DMS114 treated with DMSO at 0.1 percent for 48 hours (cell line): ENCODE measurements around the gene DPF3.

Experiments
- DNase-seq: peaks from one replicate; lab custom pipeline; 2025; ENCODE audit not compliant: unreplicated experiment; lab: John Stamatoyannopoulos, UW

The DPF3 gene

DNA sequence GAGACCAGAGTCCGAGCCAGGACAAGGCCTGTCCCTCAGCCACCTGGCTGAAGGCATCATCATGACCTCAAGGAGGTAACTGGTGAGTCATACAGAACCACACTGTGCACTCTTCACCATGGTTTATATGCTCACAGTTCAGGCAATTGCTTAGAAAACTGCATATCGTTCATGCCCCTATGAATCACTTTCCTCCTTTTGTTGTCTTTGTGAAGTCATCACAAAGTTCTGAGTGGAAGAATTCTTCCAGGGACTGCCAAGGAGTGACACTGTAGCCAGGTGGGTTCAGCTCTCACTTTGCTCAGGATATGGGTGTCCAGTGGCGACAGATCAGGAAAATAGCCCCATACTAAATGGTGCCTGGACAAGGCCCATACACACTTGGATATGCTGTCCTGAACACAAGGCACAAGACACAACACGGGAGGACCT, 92.5 kb downstream of the DPF3 start:
- DNase-seq: no peak

DNA sequence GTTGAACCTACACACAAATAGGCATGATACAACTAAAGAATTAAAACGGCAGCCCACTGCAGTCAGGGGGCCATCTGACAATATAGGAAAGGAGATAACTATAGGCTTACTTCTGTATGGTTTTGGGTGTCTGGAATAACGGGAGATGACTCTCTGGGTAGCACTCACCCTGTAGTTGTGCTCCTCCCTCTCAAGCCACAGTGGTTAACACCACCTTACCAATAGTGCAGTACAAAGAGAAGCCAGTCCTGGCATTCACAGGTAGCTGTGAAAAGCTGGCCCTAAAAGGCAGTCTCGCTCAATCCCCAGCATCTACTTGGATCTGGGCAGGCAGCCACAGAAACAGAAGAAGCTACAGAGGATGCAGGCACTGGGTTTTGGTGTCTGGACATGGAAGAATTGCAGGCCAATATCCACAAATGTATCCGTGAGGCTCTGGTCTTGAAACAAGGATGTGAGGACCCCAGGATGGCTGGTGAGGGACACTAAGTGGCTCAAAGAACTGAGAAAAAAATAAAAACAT, 93.0 kb downstream of the DPF3 start:
- DNase-seq: no peak

DNA sequence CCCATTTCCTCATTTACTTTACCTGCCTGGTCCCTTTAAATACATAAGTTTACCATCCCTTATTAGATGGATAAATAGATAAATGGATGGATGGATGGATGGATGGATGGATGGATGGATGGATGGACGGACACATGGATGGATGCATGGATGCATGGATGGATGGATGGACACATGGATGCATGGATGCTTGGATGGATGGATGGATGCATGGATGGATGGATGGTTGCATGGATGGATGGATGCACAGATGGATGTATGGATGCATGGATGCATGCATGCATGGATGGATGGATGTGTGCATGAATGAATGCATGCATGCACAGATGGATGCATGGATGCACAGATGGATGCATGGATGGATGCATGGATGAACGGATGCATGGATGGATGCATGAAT, 93.6 kb downstream of the DPF3 start:
- no peak for DNase-seq

DNA sequence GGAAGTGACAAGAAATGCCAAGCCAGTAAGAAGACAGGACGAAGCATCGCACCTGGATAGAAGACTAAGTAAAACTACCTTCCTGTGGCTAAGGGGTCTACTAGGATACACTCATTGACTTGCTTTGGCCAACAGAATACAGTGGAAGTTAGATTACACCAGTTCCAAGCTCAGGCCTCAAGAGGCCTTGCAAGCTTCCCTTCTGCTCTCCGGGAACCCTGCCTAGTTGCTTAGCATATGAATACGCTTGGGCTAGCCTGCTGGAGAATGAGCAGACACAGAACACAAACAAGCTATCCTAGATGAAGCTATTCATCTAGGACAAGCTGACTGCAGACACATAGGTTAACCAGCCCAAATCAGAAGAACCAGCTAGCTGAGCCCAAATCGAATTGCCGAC, 97.0 kb downstream of the DPF3 start:
- no peak for DNase-seq

DNA sequence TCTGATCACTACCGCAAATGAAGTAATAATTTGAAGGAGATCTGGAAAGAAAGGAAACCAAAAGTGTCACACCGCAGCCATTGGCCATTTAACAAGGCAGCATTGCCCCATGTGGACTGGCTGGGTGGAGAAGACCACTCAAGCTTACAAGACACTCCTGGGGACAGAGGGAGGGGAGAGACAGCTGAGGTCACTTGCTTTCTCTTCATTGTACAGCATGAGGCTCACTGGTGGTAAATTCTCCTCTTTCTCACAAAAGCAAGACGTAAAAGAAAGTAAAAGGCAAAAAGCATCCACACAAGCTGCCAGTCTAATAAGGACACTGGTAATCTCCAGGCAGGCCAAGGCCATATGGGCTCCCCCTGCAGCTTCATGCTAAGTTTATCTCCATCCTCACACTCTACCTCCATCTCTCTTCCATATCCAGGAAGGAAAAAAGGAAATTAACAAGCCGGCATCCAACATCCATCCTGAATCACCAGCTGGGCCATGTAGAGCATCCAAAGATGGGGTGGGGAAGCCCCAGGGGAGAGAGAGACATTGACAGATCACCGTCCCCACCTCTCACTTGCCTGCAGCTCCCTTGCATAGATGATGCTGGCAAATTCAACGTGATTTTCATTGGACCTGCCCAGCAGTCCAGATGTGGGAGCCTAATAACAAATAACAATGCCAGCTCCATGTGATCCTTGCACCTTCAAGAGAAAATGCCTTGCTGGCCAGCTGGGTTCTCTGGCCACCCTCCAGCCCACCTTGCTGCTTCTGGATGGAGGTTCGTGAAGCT, 100.6 kb downstream of the DPF3 start:
- DNase-seq: no peak

DNA sequence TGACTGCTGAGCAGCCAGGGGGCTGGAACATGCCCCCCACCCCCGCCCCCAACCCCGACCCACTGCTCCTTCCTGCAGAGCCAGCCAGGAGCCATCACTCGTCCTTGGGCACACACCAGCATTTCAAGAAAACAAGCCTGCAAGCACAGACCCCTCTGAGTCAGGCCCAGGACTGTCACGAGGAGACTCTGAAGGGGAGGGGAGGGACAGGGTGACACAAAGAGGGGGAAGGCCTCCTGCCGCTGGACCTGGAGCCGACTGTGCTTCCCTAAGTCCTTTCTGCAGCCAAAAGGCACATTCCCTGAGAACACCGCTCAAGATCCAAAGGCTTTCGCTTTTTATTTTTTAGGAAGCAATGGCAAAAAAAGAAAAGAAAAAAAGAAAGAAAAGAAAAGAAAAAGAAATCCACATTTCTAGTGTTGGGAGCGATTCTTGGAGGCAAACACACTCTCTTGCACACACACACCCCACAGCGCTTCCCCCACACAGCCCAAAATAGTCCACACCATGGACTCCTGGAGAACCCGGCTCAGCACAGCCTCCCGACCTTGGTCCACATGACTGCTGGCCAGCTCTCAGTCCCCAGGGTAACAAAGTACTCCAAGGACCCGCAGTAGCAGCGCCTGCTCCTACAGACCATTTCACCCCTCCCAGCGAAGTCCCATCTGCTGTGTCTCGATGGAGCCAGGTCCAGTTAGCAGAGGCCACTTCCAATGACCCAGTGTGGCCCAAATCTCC, 101.7 kb downstream of the DPF3 start:
- no peak for DNase-seq

DNA sequence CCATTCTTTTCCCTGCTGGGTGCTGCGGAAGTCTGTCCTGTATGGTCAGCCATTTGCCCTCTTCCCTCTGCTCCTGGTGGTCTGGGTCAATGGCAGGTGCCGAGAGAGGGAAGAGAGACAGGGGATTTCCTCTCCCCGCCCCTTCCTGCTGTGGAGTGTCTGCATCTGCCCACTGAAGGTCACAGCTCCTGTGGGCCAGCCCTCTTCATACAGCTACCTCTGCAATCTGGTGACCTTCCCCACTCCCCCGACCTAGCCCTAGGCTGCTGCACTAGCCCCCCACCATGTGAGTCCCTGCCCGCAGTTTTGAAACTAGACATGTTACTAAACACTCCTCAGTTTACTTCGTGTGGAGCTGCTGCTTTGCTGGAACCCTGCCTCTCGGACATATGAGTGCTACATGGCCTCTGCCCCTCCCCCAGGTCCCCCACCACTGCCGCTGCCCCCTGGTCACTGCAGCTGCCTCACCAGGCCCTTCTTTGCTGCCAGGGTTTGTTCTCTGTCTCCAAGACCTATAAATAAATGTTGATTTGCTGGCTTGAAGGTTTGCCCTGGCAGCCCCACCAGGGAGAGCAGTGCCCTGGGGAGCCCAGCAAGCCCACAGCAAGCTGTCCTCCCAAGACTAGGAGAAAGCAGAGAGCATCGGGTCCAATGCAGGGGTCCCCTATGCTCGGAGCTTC, 102.9 kb downstream of the DPF3 start:
- DNase-seq: no peak

DNA sequence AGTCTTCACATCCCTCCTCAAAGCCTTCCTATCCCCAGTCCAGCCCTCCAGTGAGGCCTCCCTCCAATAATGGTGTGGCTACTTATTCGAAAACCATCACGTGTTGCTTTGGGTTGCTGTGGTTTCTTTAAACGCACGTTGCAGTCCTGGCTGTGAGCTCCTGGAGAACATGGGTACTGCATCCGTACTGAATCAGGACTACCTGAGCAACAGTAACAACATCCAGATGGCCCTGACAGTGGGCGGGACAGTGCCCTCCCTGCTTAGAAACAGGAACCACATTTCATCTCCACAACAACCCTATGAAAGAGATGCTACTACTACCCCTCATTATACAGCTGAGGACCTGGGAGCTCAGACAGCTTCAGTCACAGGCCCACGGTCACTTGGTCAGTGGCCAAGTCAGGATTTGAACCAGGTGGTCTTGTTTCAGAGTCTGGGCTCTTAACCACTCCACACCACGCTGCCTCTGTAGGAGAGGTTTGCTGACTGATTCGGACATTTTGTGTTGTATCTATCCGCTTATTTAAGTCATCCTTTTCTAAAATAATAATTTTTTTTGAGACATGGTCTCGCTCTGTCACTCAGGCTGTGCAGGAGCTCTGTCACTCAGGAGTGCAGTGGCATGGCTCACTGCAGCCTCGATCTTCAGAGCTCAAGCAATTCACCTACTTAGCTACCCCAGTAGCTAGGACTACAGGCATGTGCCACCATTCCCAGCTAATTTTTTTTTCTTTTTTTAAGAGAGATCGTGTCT, 104.8 kb downstream of the DPF3 start:
- no peak for DNase-seq

DNA sequence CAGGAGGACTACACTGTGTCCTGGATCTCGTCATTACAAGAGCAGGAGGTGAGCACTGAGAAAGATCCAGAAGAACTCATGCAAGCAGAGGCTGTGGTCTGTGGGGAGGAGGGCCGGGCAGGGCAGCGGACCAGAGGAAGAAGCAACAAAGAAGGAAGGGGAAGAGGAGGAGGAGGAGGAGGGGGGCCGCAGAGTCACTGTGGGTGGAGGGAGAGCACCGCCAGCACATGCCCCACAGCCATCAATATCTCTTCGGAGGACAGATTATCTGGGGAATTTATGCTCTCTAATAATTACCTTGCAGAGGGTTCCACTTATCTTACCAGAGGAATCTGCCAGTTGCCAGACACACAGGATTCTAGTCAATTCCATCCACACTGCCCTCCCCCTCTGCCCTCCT, 105.6 kb downstream of the DPF3 start:
- no peak for DNase-seq

DNA sequence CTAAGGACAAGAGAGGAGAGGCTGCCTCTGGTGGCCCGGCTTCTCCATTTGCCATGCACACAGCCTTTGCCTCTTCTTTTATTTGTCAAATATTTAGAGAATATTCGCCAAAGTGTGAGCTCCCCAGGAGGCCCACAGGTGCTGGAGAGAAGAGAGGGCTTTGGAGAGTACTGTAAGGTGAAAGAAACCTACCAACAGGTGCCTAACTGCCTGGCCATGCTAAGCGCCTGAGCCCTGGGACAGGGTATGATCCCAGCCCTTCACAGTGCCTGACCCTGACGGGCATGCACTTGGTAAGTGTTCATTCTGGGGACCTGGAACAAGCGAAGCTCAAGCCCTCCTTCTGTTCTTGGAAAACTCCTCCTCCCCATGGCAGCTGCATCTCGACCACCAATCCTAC, 106.1 kb downstream of the DPF3 start:
- no peak for DNase-seq

DNA sequence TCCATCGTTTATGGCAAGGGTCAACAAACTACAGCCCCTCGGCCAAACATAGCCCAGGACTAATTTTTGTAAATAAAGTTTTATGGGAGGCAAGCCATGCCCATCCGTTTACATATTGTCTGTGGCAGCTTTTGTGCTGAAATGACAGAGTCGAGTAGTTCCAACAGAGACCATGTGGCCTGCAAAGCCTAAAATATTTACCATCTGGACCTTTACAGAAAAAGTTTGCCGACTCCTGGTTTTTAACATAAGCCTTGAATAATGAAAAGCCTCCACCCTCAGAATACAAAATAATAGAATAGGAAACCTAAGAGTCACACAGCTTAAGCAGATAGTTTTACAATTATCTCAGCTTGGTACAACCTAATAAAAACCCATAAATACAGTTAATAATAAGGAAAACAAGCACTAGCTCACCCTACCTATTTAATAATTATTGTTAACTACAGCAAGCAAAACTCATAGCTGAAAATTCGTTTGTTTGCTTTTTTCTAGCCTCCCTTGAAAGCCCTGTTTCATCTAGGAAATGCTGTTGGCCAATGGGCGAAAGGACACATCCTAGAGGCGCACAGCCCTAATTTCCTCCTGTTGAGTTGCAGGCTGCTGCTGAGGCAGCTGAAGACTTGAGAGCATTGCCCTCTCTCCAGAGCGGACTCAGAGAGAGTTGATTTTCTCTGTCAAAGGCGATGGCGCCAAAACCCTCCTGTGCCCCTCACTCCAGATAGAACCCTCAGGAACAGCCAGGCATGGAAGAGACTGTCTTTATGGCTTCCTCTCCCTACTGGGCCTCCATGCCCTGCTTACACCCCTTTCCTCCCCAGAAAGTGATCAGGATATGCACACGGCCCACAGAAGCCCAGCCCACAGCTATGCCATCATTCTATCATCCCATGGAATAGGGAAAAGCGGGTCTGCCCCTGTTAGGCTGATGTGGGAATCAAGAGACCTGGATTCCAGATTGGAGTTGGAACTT, 107.2 kb downstream of the DPF3 start:
- DNase-seq: no peak

DNA sequence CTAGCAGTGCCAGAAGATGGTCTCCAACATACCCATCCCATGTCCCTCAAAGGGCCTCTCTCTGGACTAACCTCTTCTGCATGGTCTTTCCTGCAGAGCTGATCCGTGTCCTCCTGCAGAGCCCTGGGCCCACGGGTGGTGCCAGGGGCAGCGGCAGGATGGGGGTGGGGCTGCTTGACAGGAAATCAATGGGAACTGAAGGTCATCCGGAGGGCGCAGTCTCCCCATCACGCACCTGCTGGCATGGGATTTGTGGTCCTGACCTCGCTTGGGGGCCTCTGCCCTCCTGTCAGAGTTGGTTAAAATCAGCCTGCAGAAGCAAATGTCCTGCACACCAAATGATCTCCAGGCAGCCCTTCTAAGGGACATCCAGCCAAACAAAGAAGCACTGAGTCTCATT, 110.2 kb downstream of the DPF3 start:
- DNase-seq: no peak

DNA sequence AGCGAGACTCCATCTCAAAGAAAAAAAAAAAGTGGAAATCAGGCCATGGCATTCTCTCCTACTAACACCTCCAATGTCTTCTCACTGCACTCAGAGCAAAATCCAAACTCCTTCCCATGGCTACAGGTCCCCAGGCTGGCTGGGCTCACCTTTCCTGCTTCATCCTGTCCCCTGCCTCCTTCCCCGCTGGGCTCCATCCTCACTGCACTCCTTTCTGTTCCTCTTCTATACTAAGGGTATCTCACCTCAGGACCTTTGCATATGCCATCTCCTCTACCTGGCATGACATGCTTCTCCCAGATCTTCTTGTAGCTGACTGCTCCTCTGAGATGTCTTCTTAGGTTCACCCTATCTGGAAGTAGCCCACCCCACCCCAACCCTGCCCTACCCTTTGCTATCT, 111.1 kb downstream of the DPF3 start:
- DNase-seq: no peak

DNA sequence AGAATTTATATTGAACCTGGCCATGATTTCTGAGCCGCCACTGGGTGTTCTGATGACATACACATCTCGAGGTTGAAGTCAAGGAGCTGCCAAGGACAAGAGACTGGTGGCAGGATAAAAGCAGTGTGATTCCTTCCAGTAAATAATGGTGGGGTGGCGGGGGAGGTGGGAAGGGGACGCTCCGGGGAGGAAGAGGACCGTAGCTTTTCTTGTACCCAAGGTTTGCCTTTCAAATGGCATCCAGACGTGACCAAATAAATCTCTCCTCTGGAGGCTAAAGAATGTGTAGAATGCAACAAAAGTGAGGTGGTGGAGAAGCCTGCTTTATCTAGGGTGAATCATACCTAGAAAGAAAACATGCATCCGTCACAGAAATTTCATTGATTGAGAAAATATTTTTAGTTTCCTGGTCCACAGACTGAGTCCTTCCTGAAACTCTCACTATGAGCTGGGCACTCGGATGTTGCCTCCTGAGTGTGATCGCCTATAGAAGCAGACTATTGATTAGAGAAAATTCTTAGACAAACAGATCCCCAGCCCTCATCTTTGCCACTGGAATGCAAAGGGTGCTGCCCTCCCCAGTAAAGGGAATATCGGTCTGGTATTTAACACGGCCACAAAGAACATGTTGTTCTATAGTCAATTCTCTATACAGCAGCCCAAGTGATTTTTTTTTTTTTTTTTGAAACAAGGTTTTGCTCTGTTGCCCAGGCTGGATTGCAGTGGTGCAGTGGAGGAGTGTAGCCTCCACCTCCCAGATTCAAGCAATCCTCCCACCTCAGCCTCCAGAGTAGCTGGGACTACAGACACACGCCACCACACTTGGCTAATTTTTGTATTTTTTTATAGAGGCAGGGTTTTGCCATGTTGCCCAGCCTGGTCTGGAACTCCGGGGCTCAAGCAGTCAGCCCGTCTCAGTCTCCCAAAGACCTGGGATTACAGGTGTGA, 112.1 kb downstream of the DPF3 start:
- DNase-seq: no peak

DNA sequence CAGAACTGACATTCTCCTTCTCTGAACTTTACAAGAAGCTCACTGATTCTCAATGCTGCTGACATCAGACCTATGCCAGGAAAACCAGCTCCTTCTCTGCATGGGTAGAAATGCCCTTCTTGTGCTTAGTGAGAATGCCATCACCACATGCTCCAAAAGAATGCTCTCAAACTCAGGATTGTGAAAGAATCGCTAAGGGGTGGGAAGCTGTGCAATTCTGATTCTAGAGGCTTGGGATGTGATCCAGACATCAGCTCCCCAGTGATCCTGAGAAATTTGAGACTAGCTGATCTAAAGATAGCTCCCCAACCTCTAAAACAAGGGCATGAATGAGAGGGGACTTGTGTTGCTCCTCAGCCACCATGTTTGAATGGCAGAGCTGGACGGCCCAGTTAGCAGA, 113.2 kb downstream of the DPF3 start:
- no peak for DNase-seq

DNA sequence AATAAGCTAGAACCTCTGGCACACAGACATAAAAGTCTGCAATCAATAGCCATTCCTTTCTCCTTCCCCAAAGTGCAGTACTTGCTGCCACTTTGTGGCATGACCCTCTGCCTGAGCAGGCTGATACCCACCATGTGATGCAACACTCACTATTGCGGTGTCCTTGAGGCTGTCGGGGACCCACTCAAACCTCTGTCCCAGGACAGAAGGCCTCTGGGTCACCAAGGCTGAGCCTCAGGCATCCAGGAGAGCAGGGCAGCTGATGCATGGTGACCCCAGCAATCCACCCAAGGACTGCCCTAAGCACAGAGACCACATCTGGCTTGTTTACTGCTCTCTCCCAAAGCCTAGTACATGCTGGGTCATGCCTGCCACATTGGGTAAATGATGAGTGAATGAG, 114.2 kb downstream of the DPF3 start:
- no peak for DNase-seq

DNA sequence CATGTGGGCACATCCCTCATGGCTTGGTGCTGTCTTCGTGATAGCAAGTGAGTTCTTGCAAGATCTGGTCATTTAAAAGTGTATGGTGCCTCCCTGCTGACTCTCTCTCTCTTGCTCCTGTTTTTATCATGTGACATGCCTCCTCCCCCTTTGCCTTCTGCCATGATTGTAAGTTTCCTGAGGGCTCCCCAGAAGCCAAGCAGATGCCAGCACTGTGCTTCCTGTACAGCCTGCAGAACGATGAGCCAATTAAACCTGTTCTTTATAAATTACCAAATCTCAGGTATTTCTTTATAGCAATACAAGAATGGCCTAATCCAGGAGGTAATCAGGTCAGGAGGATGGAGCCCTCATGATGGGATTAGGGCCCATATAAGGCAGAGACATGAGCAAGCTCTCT, 116.3 kb downstream of the DPF3 start:
- no peak for DNase-seq

DNA sequence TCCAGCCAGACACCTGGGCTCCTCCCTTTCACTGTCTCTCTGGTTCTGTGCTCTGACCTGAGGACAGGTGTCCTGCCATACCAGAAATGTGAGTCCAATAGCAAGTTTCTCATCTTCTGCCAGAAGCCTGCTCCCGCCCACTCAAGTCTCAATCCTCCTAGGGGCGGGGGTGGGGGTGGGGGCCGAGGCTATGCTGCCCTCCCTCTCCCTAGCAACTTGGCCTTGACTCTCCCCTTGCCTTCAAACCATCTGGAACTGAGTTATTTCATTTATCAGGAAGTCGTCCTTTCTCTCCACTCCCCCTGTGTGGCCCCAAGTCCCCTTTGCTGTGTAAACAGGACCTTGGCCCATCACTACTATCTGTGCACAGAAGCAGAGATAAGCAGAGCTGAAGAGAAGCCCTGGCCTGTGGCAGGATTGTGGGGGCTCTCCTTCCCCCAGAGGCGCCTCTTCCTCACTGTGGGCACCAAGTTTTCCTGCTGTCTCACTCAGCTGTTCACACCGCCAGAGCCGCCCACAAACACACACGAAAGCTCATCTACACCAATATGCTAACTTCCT, 117.1 kb downstream of the DPF3 start:
- no peak for DNase-seq
